Activated T-cell treated with anti-CD3 and anti-CD28 coated beads, Interleukin-2, amount 50 U/mL, for 24 hours (primary cell): ENCODE data around the gene AIMP1.
"Not testable (repeated sequence)": the region's sequence is repeated elsewhere in the genome, so short reads cannot be mapped to it uniquely, and the experiment has no call there.

ENCODE experiments used
- DNase-seq: peaks from one replicate; pipeline ENCODE4 v3.0.0-alpha.2; 2020
- H3K27ac Mint-ChIP-seq: 2 replicates; pipeline ENCODE4 v1.8.0; 2020; ENCODE audit warnings: mild to moderate bottlenecking, mixed read lengths
- H3K27me3 Mint-ChIP-seq: 2 replicates; pipeline ENCODE4 v1.8.0; 2020; ENCODE audit warnings: mixed read lengths
- H3K36me3 Mint-ChIP-seq: 2 replicates; pipeline ENCODE4 v1.8.0; 2020; ENCODE audit warnings: low read depth, mixed read lengths
- H3K4me1 Mint-ChIP-seq: 2 replicates; pipeline ENCODE4 v1.8.0; 2020; ENCODE audit warnings: low read depth, mixed read lengths
- H3K4me3 Mint-ChIP-seq: 2 replicates; pipeline ENCODE4 v1.8.0; 2020; ENCODE audit warnings: mild to moderate bottlenecking, moderate library complexity, mixed read lengths
- H3K9me3 Mint-ChIP-seq: 2 replicates; pipeline ENCODE4 v1.8.0; 2020; ENCODE audit warnings: mixed read lengths

AIMP1 gene

DNA sequence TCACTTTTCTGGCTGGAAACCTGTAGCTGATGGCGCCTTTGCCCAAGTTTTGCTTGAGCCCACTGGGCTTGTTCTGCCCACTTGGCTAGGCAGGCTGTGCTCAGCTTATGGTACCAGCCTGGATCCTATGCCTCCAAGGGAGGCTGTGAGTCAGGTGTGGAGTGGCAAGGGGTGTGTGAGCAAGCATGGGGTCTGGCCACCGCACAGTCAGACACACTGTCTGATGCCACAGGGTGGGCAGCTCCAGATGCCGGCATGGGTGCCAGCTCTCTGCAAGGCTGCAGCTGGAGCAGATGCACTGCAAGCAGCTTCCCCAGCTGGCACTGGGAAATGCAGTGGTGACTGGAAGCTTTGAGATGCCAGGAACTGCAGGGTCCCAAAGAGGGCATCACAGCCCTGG lies 68.5 kb downstream of the AIMP1 start:
- no peak for DNase-seq
- Mint-ChIP-seq H3K4me1 (no peaks in the 10 kb centered on the region), H3K4me3 (no peak overlapping the region), H3K27me3 (peaks cover 3% of the 10 kb centered on the region), H3K9me3 (no peaks in the 10 kb centered on the region), H3K36me3 (no peaks in the 10 kb centered on the region), H3K27ac (no peak overlapping the region)

DNA sequence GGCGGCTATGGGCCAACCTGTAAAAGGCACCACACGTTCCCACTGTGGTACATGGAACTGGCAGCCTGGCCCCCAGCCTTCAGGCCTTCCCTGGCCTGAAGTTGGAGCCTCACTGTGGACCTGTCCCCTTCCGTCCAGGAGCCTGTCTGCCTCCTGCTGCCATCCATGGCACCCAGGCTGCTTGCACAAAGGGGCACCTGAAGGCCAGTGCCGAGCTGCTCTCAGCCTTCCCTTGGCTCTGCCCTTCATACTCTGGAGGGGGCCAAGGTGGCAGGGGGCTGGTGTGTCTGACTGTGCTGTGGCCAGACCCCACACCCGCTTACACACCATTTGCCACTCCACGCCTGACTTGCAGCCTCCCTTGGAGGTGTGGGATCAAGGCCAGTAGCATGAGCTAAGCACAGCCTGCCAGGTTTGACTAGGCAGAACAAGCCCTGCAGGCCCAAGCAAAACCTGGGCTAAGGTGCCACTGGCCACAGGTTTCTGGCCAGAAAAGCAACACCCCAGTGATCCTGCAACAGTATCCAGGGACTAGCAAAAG lies 69.6 kb downstream of the AIMP1 start:
- no peak overlapping the region for H3K27ac Mint-ChIP-seq
- DNase-seq, result no peak
- no peaks in the 10 kb centered on the region for H3K4me1 Mint-ChIP-seq
- H3K36me3 Mint-ChIP-seq, result no peaks in the 10 kb centered on the region
- H3K9me3 Mint-ChIP-seq, result no peaks in the 10 kb centered on the region
- no peak overlapping the region for H3K4me3 Mint-ChIP-seq
- H3K27me3 Mint-ChIP-seq, result peaks cover 3% of the 10 kb centered on the region

DNA sequence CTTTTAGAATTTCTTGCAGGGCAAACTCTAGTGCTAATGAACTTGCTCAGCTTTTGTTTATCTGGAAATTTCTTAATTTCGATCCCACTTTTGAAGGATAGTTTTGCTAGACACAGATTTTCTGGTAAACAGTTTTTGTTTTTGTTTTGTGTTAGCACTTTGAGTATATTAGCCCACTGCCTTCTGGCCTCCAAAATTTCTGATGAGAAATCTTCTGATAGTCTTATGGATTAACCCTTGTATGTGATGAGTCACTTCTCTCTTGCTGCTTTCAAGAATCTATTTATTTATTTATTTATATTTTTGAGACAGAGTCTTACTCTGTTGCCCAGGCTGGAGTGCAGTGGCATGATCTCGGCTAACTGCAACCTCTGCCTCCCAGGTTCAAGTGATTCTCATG lies 79.2 kb downstream of the AIMP1 start:
- Mint-ChIP-seq H3K4me1 (no peaks in the 10 kb centered on the region), H3K27ac (no peak overlapping the region), H3K4me3 (no peak overlapping the region), H3K36me3 (no peaks in the 10 kb centered on the region), H3K27me3 (peaks cover 4% of the 10 kb centered on the region), H3K9me3 (peaks cover 24% of the 10 kb centered on the region)
- no peak for DNase-seq

DNA sequence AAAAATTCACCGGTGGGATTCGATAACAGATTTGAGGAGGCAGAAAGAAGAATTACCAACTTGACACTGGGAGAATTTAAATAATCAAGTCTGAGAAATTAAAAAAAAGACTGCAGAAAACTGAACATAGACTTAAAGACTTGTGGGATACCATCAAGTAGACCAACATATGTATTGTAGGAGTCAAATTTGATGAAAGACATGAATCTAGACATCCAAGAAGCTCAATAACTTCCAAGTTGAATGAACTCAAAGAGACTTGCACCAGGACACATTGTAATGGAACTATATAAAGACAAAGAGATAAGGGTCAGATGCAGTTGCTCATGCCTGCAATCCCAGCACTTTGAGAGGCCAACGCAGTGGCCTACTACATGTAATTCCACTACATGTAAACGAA lies 82.5 kb downstream of the AIMP1 start:
- H3K4me3 Mint-ChIP-seq, H3K27ac Mint-ChIP-seq, H3K4me1 Mint-ChIP-seq, H3K27me3 Mint-ChIP-seq, H3K36me3 Mint-ChIP-seq, DNase-seq: not testable (repeated sequence)
- H3K9me3 Mint-ChIP-seq, result peaks cover 25% of the 10 kb centered on the region
